ENCODE measurements around the gene FAM25A. TPM values are rescaled to one million over a fixed set of nuclear protein-coding genes. Genes with fewer than 3 reads are reported as not detected.
A peak's percentile ranks its signal among the peaks of the same experiment; 100 is the strongest.

Gene FAM25A
- total RNA-seq, 4 donors from 2014 or later: 178 to 699 (median 512) TPM

DNA sequence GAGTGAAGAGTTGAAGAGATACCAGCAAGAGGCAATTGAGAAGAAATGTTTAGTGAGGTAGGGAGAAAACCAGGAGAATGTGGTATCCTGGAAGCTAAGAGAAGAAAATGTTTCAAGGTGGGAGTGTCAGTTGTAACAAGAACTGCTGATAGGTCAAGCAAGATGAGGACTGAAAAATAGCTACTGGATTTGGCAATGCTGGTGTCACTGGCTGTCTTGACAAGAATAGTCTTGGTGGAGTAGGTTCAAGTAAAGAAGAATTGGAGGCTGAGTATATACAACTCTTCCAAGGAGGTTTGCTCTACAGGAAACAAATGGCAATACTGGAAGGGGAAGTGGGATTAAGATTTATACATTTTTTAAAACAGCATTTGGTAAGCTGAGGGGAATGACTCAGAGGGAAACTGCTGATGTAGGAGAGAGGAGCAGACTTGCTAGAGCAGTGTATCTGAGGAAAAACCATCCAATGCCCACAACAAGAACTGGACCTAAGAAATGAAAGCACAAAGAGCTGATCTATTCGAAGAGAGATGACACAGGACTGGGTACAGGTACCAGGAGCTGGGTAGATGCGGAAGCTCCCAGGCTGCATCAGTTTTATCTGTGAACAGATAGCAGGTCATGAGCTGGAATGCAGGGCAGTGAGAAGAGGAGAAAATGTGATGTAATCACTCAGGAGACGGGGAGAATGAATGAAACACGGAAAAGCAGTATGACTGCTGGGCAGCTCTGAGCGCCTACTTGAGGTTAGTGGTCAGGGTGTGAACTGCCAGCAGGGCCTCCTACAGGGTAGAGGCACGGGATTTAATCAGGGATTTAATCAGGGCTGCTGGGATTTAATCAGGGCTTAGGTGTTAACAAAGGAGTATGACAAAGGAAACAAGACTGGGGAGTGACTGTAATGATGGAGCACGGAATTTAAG is 34.5 kb downstream of the FAM25A start:
- Histone ChIP-seq H3K27me3 (no peaks in the 10 kb centered on the region), H3K9me3 (no peaks in the 10 kb centered on the region), H3K4me1 (peaks cover 12% of the 10 kb centered on the region), H3K27ac (peak overlapping the region; percentile 17), H3K36me3 (peaks cover 86% of the 10 kb centered on the region), H3K4me3 (no peak overlapping the region)
- TF ChIP-seq EP300 (IDR thresholded peaks at IDR 0.05): no peak
- TF ChIP-seq POLR2AphosphoS5 (IDR thresholded peaks at IDR 0.05): no peak
- TF ChIP-seq, protein P1, sequence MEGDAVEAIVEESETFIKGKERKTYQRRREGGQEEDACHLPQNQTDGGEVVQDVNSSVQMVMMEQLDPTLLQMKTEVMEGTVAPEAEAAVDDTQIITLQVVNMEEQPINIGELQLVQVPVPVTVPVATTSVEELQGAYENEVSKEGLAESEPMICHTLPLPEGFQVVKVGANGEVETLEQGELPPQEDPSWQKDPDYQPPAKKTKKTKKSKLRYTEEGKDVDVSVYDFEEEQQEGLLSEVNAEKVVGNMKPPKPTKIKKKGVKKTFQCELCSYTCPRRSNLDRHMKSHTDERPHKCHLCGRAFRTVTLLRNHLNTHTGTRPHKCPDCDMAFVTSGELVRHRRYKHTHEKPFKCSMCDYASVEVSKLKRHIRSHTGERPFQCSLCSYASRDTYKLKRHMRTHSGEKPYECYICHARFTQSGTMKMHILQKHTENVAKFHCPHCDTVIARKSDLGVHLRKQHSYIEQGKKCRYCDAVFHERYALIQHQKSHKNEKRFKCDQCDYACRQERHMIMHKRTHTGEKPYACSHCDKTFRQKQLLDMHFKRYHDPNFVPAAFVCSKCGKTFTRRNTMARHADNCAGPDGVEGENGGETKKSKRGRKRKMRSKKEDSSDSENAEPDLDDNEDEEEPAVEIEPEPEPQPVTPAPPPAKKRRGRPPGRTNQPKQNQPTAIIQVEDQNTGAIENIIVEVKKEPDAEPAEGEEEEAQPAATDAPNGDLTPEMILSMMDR (IDR thresholded peaks at IDR 0.05): no peak
- TF ChIP-seq POLR2A (IDR thresholded peaks at IDR 0.05): no peak
- no peak for DNase-seq (ENCODE audit: low spot score in 2 of 2)
- 62% methylated on average over 7 of the region's 7 CpGs for whole genome bisulfite sequencing

DNA sequence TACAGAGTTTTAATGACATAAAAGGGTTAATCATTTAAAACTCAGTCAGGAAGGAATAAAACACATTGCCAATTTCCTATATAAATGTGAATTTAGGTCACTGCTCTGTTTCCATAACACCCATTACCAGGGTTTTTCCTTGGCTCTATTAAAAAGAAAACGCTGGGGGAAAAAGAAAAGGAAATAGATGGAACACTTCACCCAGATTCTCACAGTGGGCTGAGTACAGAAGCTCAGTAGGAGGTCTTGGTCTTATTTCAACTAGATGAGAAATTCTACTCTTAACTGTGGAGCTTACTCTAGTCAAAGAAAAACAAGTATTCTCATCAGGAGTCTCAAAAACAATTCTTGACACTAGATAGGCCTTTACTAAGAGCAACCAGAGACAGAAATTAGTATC is 38.1 kb downstream of the FAM25A start:
- no peak overlapping the region for H3K4me3 ChIP-seq
- no peaks in the 10 kb centered on the region for H3K9me3 ChIP-seq
- DNase-seq (ENCODE audit: low spot score in 2 of 2): no peak
- H3K27me3 ChIP-seq: no peaks in the 10 kb centered on the region
- no peak for TF ChIP-seq EP300 (IDR thresholded peaks at IDR 0.05)
- TF ChIP-seq, protein P1 (IDR thresholded peaks at IDR 0.05): no peak
- no peak for TF ChIP-seq POLR2A (IDR thresholded peaks at IDR 0.05)
- no peak for TF ChIP-seq POLR2AphosphoS5 (IDR thresholded peaks at IDR 0.05)
- peaks cover 6% of the 10 kb centered on the region for H3K4me1 ChIP-seq
- peaks cover 86% of the 10 kb centered on the region for H3K36me3 ChIP-seq
- H3K27ac ChIP-seq: no peak overlapping the region
- 77% methylated on average over 1 of the region's 1 CpG for WGBS

DNA sequence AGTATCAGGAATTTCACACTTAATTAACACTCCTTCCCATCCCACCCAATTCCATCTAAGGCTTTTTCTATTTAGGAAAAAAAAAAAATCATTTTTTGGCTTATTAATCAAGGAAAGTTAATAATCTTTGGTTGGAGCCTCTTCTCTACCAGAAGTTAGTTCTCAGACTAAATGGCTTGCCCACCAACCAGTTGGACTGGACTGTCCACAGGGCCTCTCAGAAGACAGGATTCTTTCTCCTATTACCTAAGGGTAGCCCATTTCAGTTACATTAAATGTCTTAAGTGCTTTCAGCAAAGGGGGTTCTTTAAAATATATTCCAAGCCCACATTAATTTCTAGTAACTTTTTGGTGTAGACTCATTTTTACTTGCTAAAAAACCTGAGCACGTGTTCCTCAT is 39.3 kb downstream of the FAM25A start:
- no peak overlapping the region for H3K4me3 ChIP-seq
- no peaks in the 10 kb centered on the region for H3K4me1 ChIP-seq
- 92% methylated on average over 1 of the region's 1 CpG for WGBS
- no peak for DNase-seq (ENCODE audit: low spot score in 2 of 2)
- H3K9me3 ChIP-seq: no peaks in the 10 kb centered on the region
- H3K27me3 ChIP-seq: no peaks in the 10 kb centered on the region
- TF ChIP-seq POLR2AphosphoS5 (IDR thresholded peaks at IDR 0.05) (no peak), POLR2A (IDR thresholded peaks at IDR 0.05) (no peak), EP300 (IDR thresholded peaks at IDR 0.05) (no peak)
- TF ChIP-seq, protein P1 (IDR thresholded peaks at IDR 0.05): no peak
- H3K36me3 ChIP-seq: peaks cover 94% of the 10 kb centered on the region
- H3K27ac ChIP-seq: no peak overlapping the region

DNA sequence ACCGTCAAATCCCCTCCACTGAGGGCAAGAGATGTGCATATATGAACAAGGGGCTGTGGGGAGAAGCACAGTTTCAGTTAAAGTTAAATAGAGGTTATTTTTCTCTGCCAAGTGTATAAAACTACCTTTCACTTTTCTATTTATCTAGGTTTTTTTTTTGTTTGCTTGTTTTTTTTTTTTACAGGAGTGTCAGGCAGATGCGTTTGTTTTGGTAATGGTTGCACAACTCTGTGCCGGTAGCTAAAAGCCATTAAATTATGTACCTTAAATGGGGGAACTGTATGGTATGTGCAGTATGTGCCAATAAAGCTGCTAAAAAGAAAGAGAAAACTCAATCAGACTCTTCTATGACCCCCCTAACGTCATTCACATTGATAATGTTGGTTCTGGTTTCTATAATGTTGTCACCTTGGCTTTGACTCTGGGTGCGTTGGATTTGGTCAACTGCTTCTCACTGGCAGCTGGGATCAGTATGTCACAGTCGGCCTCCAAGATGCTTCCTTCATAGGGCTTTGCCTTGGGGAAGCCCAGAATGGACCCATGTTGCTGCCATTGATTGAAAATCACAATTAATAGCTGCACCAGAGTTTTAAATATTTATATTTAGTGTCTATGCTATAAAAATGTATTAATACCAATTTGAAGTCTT is 40.3 kb downstream of the FAM25A start:
- Histone ChIP-seq H3K4me3 (no peak overlapping the region), H3K27me3 (no peaks in the 10 kb centered on the region), H3K4me1 (no peaks in the 10 kb centered on the region), H3K27ac (no peak overlapping the region), H3K9me3 (no peaks in the 10 kb centered on the region), H3K36me3 (peaks cover 94% of the 10 kb centered on the region)
- 83% methylated on average over 6 of the region's 6 CpGs for WGBS
- DNase-seq (ENCODE audit: low spot score in 2 of 2): no peak
- TF ChIP-seq, protein P1 (IDR thresholded peaks at IDR 0.05): no peak
- TF ChIP-seq POLR2A (IDR thresholded peaks at IDR 0.05): no peak
- TF ChIP-seq POLR2AphosphoS5 (IDR thresholded peaks at IDR 0.05): no peak
- no peak for TF ChIP-seq EP300 (IDR thresholded peaks at IDR 0.05)

DNA sequence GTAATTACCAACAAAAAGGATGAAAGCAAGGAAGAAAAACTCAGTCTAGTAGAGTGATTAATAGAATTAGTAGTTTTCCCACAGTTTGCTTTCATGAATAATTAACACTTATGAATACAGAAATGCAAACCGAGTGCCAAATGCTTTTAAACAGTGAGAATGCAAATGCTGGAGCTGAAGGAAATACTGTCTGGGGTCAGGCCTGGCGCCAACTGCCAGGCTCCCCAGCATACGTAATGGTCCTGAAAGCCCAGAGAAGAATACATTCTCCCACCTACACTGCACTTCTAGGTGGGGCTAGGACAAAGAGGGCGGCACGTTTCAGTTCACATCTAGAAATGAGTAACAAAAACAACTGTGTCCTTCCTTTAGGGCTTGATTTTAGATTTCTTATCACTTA is 44.6 kb downstream of the FAM25A start:
- Histone ChIP-seq H3K9me3 (no peaks in the 10 kb centered on the region), H3K36me3 (peaks cover 93% of the 10 kb centered on the region), H3K4me1 (no peaks in the 10 kb centered on the region), H3K4me3 (no peak overlapping the region), H3K27ac (no peak overlapping the region), H3K27me3 (no peaks in the 10 kb centered on the region)
- WGBS: 77% methylated on average over 5 of the region's 5 CpGs
- TF ChIP-seq POLR2AphosphoS5 (IDR thresholded peaks at IDR 0.05) (no peak), EP300 (IDR thresholded peaks at IDR 0.05) (no peak), POLR2A (IDR thresholded peaks at IDR 0.05) (no peak)
- TF ChIP-seq, protein P1 (IDR thresholded peaks at IDR 0.05): no peak
- no peak for DNase-seq (ENCODE audit: low spot score in 2 of 2)

Measured in suprapubic skin (tissue), 4 donors.